Stimulated activated CD4-positive, alpha-beta T cell treated with anti-CD3 and anti-CD28 coated beads, Interleukin-15, amount 100 ng/mL, for 48 hours (primary cell): ENCODE measurements around the gene STK32B.

Experiments
- DNase-seq, 2 donors: peaks; one replicate each; pipeline ENCODE4 v3.0.0-alpha.2; 2020; ENCODE audit warnings: low read depth in 2 of 2

STK32B gene

DNA sequence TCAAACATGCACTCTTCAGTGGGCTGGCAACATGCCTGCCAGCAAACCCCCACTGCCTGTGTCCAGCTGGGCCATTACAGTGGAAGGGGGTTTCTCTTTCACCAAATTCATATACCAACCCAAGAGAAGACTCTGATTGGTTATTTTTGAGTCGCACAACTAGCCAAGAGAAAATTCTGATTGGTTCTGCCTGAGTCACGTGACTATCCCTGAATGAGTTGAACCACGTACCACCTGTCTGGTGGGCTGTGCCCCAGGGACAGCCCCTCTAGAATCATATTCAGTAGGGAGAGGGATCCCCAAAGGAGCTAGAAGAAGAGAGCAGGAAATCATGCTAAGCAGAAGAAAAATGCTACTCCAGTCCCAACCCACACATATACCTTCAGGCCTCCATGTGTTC, 313.1 kb downstream of the STK32B start:
- DNase-seq = no peak

GRCh38 chr4:5365071-5366008, 314.1 kb downstream of the STK32B start:
- no peak for DNase-seq

GRCh38 chr4:5366009-5366386, 314.7 kb downstream of the STK32B start:
- no peak for DNase-seq

GRCh38 chr4:5366421-5366820, 315.1 kb downstream of the STK32B start:
- DNase-seq = no peak

GRCh38 chr4:5368426-5368825, 317.1 kb downstream of the STK32B start:
- no peak for DNase-seq

- no peak for DNase-seq
These were observed 319.0 kb downstream of the STK32B start for GRCh38 chr4:5370286-5370685.

DNA sequence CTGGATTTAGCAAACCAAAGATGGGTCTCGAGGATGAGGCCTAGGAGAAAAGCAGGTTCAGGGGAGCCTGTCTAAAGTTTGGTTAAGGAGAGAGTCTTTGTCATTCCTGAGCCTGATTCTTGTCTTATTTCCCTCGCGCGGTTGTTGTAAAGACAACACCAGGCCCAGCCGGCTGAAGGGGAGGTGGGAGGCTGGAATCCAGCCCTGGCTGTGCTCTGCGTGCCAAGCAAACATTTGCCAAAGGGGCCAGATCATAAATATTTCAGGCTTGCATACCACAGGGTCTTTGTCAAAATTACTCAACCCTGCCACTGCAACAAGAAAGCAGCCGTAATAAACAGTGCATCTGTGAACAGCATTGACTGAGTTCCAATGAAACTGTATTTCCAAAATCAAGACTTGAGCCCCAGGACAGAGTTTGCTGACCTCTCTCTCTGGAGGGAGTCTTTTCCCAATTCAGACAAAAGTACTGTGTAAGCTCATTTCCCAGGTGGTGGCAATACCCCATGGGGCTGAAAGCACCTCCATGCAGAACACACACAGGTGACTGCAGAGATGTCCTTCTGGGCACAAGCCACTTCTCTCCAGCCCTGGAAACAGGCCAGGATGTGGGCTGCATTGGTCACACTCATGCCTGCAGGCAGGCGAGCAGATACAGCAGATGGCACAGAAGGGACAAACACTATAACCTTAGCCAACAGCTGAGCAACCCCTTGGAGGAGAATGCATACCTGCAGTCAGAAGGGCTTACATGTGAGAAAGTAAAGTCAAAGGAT, 320.3 kb downstream of the STK32B start:
- DNase-seq = no peak

GRCh38 chr4:5372198-5372597, 320.9 kb downstream of the STK32B start:
- no peak for DNase-seq

- DNase-seq = no peak
These were observed 322.0 kb downstream of the STK32B start for GRCh38 chr4:5373327-5373726.

- DNase-seq = no peak
These were observed 323.3 kb downstream of the STK32B start for GRCh38 chr4:5374592-5374991.

GRCh38 chr4:5374994-5375393, 323.7 kb downstream of the STK32B start:
- DNase-seq = no peak

DNA sequence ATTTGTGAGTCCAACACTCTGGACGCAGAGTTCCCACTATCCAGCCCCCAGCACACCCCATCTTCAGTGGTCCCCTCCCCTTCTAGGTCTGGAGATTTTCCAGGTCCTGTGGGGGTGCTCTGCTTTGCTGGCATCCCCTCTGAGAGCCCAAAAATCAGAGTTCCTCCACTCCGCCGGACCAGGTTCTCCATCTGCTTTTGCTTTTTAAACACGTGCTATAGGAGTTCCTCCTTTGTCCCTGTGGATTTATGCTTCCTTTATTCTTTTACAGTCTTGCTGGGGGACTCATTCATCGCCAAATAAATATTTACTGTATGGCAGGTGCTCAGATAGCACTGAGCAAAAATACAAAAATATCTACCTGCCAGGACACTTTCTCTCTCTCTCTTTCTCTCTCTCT, 324.7 kb downstream of the STK32B start:
- no peak for DNase-seq

- DNase-seq = no peak
These were observed 326.7 kb downstream of the STK32B start for GRCh38 chr4:5378002-5378401.

GRCh38 chr4:5379895-5380294, 328.6 kb downstream of the STK32B start:
- DNase-seq = no peak

DNA sequence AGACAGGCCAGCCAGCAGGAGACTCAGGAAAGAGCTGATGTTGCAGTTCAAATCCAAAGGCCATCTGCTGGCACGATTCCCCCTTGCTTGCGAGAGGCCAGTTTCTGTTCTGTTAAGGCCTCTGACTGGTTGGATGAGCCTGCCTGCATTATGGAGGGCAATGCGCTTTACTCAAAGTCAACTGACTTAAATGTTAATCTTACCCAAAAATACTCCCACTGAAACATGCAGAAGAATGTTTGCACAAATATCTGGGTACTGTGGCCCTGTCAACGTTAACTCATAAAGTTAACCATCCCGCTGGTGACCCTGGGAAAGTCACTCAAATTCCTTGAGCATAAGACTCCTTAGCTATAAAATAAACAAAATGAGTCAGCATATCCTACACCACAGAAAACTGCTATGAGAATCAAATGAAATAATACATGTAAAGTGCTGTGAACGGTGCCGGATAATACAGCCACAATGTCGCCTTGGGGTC, 330.7 kb downstream of the STK32B start:
- DNase-seq = no peak

DNA sequence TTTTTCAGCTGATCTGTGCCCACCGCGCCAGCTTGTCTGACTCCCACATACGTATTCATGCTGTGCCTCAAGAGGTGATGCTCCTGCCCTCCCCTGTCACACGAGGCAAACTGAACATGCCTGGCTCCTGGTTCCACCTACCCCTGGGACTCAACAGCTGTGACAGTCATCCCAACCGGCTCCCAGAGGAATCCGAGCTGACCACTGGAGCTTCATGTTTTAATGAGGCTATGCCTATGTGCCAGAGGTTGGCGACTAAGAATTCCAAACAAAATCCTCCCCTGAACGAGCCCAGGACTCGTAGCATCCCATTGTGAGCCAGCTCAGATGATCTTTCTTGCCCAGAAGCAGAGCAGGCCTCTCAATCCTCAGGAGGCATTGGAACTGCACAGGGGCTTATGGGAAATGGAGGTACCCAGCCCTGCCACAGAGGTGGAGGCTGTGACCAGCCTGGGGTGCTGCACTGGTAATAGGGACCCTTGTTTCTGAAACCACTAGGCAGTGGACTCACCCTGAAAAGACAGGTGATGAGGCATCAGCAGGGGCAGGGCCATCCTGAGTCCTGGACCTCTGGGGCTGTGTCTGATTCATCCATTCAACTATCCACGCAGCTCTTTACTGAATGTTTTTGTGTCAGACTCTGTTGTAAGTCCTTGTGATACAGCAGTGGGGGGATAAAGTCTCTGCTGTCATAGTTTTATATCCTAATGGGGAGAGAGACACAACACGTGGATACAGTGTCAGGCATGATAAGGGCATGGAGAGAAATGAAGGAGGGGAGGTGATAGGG, 332.1 kb downstream of the STK32B start:
- DNase-seq = no peak

DNA sequence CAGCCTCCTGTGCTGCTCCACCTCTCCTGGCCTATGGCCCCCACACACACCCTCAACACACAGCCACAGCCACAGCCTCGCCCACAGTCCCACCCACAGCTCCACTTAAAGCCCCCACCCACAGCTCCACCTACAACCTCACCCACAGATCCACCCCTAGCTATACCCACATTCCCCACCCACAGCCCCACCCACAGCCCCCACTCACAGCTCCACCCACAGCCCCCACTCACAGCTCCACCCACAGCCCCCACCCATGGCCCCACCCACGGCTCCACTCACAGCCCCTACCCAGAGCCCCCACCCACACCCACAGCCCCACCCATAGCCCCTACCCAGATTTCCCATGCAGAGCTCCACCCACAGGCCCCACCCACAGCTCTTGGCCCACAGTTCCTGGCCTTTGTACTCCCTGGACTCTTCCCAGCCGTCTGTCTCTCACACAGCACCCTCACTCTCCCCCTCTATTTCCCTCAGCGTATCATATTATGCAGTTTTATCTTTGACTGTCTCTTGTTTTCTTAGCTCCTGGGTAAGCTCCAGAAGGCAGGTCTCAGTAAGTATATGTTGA, 334.5 kb downstream of the STK32B start:
- no peak for DNase-seq

DNA sequence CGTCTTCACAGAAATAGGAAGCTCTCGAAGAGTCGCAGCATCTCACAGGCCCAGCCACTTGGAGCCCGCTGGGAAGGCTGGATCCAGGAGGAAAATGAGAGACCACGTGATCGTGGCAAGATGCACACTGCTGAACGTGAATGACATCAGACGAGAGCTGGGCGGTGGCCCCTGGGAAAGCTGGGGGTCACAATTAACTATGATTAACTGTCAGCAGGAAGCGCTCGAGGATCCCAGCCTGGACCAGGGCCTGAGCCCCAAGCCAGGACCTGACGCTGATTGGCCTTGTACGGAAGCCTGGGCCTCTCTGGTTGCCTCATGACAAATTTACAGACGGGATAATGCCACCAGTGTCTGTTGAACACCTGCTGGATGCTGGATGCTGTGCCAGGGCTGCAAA, 335.6 kb downstream of the STK32B start:
- DNase-seq = no peak

DNA sequence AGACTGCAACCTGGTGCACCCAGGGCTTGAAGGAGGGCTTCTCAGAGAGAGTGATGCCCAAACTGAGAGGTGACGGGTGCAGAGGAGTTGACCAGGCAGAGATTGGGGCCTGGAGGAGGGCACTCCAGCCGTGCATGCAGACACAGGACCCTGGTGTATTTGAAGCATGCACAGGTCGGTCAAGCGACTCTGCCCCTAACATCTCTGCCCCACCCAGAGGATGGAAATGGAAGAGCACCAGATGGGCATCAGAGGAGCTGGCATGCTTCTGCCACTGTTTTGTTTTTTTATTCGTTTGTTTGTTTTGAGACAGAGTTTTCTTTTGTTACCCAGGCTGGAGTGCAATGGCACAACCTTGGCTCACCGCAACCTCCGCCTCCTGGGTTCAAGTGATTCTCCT, 336.2 kb downstream of the STK32B start:
- no peak for DNase-seq

DNA sequence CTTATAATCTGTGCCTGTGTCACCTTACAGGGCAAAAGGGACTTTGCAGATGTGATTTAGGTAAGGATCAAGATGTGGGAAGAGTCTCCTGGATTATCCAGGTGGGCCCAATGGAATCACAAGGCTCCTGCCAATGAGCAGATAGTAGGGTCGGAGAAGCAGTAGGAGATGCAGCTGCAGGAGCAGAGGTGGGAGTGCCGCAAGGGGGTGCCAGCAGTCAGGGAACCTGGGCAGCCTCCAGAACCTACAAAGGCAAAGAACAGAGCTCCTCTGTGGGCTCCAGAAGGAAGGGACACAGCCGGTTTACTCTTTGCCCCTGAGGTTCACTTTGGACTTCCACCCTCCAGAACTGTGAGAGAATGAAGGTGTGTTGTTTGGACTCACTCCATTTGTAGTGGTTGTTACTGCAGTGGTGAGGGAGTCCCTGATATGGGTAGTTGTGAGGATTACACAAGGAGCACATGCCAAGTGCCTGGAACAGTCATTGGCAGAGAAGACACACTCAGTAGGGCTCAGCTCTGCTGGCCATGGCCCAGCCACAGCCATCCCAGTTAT, 338.6 kb downstream of the STK32B start:
- DNase-seq = no peak

- DNase-seq = no peak
These were observed 340.2 kb downstream of the STK32B start for GRCh38 chr4:5391492-5391891.
